ENCODE results near the gene FNDC1. TPM values are rescaled to one million over a fixed set of nuclear protein-coding genes. Genes with fewer than 3 reads are reported as not detected.

The FNDC1 gene
- total RNA-seq, 6 experiments from 2014 or later, result 0.02 to 2.7 (median 0.85) TPM

GRCh38 chr6:159137676-159138075, 31.5 kb upstream of the FNDC1 start:
- no peak overlapping the region for H3K27ac ChIP-seq
- H3K4me3 ChIP-seq, result no peak overlapping the region
- no peaks in the 10 kb centered on the region for H3K36me3 ChIP-seq
- H3K9me3 ChIP-seq, result no peaks in the 10 kb centered on the region
- whole genome bisulfite sequencing (ENCODE audit: insufficient coverage, low coverage, low lambda C conversion rate, missing lambda C conversion rate), result 61% methylated on average over 4 of the region's 5 CpGs
- H3K4me1 ChIP-seq, result no peaks in the 10 kb centered on the region
- DNase-seq (no peak), ATAC-seq (no peak)
- intact Hi-C loops (cut with DNase I), result loop anchor here in 1 of 2 donors (10.0 kb wide), 1 partner anchor 93 kb away; the partner anchor contains the start of gene TAGAP
- H3K27me3 ChIP-seq, result no peaks in the 10 kb centered on the region
- TF ChIP-seq CTCF (IDR thresholded peaks at IDR 0.05), result no peak
- TF ChIP-seq POLR2A (IDR thresholded peaks at IDR 0.05), result no peak

GRCh38 chr6:159142531-159142930, 26.7 kb upstream of the FNDC1 start:
- no peaks in the 10 kb centered on the region for H3K27me3 ChIP-seq
- 59% methylated on average over 2 of the region's 2 CpGs for WGBS (ENCODE audit: insufficient coverage, low coverage, low lambda C conversion rate, missing lambda C conversion rate)
- ATAC-seq, result no peak
- H3K27ac ChIP-seq, result no peak overlapping the region
- H3K36me3 ChIP-seq, result no peaks in the 10 kb centered on the region
- intact Hi-C loops (cut with DNase I), result no loop called here
- no peak overlapping the region for H3K4me3 ChIP-seq
- TF ChIP-seq POLR2A (IDR thresholded peaks at IDR 0.05), result no peak
- TF ChIP-seq CTCF (IDR thresholded peaks at IDR 0.05), result no peak
- no peaks in the 10 kb centered on the region for H3K4me1 ChIP-seq
- no peaks in the 10 kb centered on the region for H3K9me3 ChIP-seq
- no peak for DNase-seq

- H3K36me3 ChIP-seq, result no peaks in the 10 kb centered on the region
- no peak for TF ChIP-seq CTCF (IDR thresholded peaks at IDR 0.05)
- no peak for TF ChIP-seq POLR2A (IDR thresholded peaks at IDR 0.05)
- intact Hi-C loops (cut with DNase I), result no loop called here
- no peaks in the 10 kb centered on the region for H3K9me3 ChIP-seq
- H3K27ac ChIP-seq, result no peak overlapping the region
- DNase-seq (no peak), ATAC-seq (no peak)
- no peaks in the 10 kb centered on the region for H3K27me3 ChIP-seq
- no peaks in the 10 kb centered on the region for H3K4me1 ChIP-seq
- 88% methylated on average over 2 of the region's 6 CpGs for WGBS (ENCODE audit: insufficient coverage, low coverage, low lambda C conversion rate, missing lambda C conversion rate)
- no peak overlapping the region for H3K4me3 ChIP-seq
These were observed 20.6 kb upstream of the FNDC1 start for GRCh38 chr6:159148641-159149040.

- no peaks in the 10 kb centered on the region for H3K9me3 ChIP-seq
- TF ChIP-seq CTCF (IDR thresholded peaks at IDR 0.05) (no peak), POLR2A (IDR thresholded peaks at IDR 0.05) (no peak)
- no peaks in the 10 kb centered on the region for H3K4me1 ChIP-seq
- no peak for ATAC-seq
- no peak overlapping the region for H3K4me3 ChIP-seq
- H3K36me3 ChIP-seq, result no peaks in the 10 kb centered on the region
- no peaks in the 10 kb centered on the region for H3K27me3 ChIP-seq
- H3K27ac ChIP-seq, result no peak overlapping the region
- intact Hi-C loops (cut with DNase I), result no loop called here
- WGBS (ENCODE audit: insufficient coverage, low coverage, low lambda C conversion rate, missing lambda C conversion rate), result 74% methylated on average over 8 of the region's 8 CpGs
- no peak for DNase-seq
These were observed 19.6 kb upstream of the FNDC1 start for GRCh38 chr6:159149641-159150040.
